ENCODE results near the gene MUS81.

Gene MUS81

DNA sequence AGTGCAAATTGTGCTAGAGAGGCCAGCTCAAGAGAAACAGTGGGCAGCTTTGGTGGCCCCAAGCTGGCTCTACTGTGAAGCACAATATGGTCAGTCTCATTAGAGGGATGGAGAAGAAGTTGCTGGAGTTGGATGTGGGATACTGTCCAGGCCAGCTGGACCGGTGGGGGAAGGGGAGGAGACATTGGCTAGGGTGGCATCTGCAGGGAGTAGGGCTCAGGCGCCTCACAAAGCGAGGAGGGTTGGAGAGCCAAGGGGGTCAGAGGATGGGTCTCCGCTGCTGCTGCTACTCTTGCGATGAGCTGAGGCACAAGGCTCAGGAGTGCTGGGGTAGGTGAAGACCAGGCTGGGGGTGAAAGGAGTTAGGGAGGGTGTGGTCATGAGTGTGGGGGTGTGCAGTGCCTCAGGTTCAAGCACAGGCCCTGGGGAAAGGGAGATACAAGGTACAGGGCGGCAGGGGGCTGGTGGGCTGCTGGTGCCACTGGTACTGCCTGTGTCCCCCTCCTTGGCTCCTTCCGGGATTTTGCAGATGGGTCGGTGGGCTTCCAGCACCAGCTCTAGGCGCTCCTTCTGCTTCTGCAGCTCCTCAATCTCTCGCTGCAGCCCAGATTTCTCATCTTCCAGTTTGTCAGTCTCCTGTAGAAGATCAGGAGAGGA lies 32.6 kb downstream of the MUS81 start:
- peak in 1 of 14 donors; percentile 47 for DNase-seq

DNA sequence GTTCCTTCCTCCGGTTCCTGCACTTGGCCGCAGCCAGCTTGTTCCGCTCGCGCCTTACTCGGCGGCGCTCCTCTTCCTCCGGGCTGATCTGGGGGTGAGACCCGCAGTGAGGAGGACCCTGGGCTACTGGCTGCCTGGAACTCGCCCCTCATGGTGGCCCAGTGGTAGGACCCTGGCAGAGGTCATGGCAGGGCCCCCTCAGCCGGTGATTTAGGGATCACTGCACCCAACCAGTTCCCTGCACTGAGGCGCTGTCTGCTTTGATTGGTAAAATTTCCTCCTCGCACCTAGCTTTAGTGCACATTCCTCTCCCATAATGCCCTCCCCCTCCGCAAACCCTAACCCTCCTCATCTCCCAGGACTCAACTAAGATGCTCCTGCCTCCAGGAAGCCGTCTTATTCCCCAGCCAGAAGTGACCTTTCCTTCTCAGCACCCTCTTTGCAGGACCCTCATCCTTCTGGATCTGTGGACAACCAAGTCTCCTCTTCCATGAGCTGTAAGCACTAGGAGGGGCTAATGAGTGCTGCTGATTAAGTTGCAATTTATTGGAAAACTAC lies 33.9 kb downstream of the MUS81 start:
- peak in 1 of 14 donors; percentile 14 for DNase-seq

DNA sequence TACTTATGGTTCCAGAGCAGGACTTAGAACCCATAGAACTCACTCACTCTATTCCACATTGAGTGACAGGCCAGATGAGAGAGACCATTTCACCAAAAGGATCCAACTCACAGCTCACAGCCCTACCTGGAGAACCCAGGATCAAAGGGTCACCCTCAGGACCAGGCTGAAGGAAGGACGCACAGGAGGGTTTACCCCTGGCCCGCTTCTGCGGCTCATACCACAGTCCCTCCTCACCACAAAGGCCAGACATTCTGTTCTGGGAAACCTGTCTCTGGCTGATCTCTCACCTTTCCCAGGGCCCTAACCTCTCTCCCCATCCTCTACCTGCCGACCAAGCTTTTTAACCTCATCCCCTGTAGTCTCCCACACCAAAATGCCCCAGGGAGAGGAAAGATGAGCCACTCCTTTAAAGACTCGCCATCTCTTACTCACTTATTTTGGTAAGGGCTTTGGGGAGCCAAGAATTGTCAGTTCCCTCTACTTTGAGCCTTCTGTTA lies 35.3 kb downstream of the MUS81 start:
- DNase-seq = no peak

DNA sequence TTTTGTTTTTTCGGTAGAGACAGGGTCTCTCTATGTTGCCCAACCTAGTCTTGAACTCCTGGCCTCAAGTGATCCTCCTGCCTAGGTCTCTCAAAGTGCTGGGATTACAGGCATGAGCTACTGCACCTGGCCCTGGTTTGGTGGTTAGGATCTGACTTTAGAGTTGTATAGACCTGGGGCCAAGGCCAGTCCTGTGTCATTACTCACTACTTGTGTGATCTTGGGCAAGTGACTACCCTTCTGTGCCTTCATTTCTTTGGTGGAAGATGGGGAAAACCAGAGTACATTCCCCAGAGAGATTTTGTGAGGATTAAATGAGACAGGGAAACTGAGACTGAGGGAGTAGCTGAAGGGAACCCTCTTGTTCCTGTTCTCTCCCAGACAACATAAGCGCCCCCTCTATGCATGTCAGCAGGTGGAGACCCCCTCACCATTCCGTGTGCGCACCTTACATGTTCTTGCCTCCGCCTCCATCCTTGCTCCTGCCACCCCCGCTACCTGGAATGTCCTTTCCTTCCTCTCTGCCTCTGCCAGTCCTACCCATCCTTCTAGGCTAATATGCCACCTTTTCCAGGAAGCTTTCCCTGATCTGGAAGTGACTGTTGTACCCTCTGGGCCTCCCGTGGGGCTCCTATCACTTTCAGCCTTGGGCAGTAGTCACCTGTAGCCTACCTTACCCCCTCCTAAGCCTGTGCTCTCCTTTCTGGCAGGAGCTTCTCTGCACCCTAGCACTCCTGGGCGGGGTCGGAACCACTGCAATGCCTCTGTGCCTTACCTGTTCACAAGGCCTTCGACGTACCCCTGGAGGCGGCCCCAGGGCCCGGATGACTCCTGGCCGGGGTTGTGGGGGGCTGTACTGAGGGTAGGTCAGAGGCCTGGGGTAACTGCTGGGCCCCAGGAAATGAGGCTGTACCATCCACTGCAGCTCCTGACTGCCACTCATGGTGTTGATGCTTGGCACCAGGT lies 36.1 kb downstream of the MUS81 start:
- DNase-seq = no peak

DNA sequence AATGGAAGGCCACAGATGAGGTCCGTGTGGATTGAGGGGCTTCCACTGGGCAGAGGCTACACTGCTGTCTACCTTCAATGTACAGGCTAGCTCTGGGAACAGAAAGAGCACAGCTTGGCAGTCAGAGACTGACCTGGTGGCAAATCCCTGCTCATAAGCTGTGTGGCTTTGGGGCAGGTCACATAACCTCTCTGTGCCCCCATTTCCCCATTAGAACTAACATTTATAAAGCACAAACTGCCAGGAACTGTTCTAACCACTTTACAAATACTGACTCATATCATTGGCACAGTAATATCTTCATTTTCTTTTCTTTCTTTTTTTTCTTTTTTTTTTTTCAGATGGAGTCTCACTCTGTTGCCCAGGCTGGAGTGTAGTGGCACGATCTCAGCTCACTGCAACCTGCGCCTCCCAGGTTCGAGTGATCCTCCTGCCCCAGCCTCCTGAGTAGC lies 36.8 kb downstream of the MUS81 start:
- DNase-seq = no peak

DNA sequence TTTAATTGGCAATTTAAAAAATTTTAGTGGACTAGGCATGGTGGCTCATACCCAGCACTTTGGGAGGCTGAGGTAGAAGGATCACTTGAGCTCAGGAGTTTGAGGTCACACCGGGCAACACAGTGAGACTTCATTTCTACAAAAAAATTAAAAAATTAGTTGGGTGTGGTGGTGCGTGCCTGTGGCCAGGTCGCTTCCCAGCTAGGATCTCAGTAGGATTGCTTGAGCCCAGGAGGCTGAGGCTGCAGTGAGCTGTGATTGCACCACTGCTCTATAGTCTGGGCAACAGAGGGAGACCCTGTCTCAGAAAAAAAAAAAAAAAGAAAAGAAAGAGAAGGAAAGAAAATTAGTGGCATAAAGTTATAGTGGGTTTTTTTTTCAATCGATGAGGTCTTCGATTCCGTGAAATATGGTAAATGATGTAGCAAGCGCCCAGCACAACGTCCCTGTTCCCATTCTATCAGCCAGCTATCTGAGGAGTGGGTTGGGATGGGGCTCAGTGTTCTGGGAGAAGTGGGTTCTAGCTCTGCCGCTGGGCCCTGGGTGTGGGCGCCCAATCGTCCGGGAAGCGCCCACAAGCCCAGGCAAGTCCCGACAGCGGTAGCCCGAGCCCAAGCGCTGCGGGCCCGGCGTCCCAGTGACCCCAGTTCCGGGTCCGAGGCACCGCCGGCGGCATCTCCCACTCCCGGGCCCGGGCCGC lies 38.6 kb downstream of the MUS81 start:
- DNase-seq = no peak

DNA sequence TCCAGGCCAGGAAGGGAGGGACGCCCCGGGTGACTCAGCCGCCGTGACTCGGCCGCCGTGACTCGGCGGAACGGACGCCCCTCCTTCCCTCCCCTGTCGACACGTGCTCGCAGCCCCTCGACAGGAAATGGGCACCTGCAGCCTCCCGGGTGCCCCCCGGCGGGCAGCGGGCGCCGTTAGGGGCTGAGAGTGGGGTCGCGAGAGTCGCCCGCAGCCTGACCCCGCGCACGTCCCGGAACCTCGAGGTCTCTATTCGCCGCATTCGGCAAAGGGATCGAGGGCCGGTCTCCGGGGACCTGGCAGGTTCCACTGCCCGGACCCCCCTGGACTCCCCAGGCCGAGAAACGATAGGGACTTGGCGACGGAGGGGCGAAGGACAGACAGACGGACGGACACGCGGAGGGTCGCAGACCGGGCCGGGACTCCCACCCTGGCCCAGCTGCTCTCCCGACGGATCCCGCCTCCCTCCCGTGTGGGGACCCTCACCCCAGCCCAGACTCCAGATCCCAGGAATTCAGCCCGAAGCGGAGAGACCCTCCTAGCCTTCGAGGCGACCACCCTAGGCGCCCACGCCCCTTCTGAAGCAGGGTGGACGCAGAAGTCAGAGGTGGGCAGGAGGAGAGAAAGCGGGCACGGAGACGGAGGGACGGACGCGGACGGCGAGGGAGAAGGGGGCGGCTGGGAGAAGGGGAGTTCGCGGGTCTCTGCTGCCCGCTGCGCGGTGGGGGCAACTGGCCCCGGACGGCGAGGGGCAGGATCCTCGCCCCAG lies 39.3 kb downstream of the MUS81 start:
- peak in 1 of 14 donors; percentile 55 for DNase-seq

DNA sequence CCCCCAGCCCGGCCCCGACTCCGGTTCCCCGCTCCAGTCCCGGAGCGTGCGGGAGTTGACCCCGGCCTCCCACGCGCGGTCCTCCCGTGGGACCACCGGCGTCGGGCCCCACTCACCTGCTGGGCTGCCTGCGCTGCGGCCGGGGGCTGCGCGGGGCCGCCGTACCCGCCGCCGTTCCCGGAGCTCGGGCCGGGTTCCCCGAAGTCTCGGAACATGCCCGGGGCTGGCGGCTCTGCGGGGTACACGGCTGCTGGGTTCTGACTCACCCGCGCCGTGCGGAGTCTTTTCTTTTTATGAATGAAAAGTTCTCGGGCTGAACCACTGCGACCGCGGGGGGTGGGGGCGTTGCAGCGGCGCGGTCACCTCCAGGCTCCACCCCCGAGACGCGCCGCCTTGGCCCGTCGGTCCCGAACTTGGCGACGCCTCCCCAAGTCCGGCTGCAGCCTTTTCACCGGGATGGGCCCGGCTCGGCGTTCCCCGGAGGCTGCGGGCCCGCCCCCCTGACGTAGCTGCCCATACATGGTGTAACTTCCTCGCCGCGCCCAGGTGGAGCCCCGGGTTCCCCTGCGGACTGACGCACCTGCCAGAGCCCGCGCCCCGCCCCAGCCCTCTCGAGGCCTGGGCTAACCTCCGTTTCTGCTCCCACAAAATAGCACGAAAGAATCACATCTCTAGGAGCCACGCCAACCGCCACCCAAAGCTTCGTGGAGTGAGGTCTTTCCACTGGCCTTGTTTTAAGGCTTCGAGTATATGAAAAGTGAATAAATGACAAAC lies 40.1 kb downstream of the MUS81 start, which contains the start of gene FOSL1:
Gene FOSL1 (minus strand): TSS at position 264 of the 774 bp plus-strand sequence. CDS start 49 bp downstream, at position 215.
- peak in 8 of 14 donors; percentile 27 to 78 (median 45) for DNase-seq

DNA sequence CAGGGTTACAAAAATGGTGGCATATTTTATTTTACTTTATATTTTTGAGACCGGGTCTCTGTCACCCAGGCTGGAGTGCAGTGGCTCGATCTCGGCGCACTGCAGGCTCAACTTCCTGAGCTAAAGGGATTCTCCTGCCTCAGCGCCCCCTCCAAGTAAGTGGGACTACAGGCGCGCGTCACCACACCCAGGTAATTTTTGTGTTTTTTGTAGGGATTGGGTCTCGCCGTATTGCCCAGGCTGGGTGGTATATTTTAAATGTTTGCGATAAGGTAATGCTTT lies 40.6 kb downstream of the MUS81 start:
- no peak for DNase-seq

DNA sequence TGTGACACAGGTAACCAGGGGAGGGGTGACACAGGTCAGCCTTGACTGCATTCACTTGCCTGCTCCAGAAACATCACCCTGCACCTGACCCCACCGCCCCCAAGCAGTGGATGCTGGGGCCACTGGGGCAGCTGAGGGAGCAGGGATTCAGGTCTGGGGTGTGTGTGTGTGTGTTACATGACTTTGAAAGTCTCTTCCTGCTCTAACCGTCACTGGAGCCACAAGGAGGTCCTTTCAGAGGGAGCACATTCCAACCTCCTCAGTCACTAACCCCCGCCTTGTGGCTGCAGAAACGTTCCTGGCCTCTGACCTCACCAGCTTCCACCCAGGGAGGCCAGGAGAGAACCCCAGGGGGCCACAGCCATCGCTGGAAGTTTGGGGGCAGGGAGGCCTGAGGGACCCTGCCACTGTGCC lies 42.8 kb downstream of the MUS81 start:
- DNase-seq = no peak

DNA sequence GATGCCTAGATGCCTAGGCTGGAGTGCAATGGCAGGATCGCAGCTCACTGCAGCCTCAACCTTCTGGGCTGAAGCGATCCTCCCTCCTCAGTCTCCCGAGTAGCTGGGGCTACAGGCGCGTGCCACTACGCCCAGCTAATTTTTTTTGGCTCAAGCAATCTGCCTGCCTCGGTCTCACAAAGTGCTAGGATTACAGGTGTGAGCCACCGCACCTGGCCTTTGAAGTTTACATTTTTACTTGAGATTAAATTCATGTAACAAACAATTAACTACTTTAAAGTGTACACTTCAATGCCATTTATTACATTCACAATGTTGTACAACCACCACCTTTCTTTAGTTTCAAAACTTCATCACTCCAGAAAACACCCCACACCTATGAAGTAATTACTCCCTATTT lies 43.5 kb downstream of the MUS81 start:
- no peak for DNase-seq

DNA sequence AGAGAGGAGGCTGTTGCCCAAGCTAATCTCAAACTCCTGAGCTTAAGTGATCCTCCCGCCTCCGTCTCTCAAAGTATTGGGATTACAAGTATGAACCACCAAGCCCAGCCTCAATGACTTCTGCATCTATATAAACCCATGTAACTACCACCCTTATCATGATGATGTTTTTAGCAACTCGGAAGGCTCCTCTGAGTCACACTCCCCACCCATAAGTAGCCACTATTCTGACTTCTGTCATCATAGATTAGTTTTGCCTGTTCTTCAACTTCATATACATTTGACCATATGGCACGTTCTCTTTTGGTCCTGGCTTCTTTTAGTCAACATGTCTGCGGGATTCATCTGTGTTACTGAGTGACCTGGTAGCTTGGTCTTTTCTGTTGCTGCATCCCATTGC lies 46.4 kb downstream of the MUS81 start:
- no peak for DNase-seq

DNA sequence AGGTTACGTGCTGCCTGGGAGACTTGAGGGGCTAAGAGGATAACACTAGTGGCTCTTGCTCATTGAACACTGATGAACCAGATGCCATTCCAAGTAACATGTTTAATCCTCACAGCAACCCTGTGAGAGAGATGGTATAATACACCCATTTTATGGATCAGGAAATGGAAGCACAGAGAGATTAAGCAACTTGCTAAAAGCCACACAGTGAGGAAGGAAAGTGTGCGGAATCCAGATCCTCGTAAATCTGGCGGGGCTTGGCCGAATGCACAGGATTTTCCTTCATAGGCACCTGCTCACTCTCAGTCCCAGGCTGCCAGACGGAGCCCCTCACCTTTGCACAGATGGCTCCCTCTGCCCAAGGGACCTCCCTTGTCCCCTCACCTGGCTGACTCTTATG lies 47.6 kb downstream of the MUS81 start:
- no peak for DNase-seq

DNA sequence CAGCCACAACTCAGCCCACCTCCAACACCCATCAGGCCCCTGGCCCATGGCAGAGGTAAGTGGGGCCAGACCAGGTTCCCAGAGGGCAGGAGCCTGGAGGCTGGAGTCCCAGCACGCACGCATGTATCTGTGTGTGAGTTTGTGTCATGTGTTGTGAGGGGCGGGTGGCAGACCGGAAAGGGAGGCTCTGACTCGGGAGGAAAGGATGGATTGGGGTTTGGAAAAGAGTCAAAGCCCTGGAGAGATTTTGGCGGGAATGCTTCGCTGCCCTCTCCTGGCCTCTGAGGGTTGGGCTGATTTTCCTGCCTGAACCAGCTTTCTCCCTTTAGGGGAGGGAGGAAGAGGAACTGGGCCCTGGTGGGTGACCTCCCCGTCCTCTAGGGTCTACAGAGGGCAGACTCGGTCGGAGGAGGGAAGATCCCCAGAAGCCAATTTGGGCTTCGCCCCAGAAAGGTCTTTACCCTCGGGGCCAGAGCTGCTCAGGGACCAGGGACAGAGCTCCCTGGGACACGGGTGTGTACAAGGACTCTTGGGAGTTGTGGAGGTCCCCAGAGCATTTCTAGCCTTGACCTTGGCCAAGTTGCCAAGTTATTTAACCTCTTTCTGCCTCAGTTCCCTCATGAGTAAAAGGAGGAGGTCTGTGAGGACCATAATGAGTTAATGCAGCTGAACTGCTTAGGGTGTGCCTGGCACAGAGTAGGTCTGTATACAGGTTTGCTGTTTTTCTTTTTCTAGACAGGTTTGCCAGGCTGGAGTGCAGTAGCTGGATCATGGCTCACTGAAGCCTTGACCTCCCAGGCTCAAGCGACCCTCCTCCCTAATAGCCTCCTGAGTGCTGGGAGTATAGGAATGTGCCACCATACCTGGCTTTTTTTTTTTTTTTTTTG lies 51.7 kb downstream of the MUS81 start:
- peak in 2 of 14 donors; percentile 24 to 79 for DNase-seq

DNA sequence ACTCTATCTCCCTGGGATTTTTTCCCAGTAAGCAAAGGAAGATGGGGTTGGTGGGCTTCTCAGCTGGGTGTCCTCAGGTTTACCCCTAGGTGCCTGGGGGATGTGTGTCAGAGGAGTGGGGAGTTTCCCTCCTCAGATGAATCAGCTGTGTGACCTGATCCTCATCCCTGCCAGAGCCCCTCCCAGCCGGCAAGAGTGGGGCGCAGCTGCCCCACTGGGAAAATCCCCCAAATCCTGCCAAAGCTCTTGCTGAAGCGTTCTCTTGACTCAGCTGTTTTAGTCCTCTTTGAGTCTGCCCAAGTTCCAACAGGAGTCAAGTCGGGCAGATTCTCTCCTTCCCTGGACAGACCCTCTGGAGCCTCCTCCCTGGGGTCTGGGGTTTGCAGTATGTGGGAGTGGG lies 52.6 kb downstream of the MUS81 start:
- DNase-seq = no peak

DNA sequence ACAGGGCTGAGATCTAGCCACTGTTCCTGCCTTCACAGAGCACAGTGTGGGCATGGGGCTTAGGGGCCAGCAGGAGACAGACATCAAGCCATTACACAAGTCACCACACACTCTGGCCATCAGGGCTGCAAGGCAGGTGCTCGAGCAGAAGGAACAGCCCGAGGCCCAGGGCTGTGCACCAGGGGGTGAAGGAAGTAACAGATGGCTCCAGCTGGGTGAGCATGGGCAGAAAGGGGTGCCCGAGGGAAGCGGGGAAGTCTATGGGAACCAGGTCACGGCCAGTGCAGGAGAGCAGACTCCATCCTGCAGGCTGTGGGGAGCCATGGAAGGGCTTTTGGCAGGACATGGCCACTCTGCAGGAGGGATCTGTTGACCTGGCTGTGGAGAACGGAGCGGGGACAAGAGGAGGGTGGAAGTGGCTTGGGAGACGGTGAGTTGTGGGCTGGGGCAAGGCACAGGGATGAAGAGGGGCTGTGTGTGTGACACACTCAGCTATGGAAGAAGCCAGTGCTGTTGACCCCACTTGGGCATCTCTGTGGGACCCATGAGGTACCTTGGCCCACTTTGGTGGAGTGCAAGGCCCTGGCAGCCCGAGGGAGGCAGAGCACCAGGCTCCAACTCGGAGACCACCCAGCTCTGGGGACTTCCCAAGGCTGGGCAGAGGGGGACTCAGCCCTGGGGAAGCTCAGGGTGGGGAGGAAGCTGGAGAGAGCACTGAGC lies 55.0 kb downstream of the MUS81 start:
- DNase-seq = peak in 3 of 14 donors; percentile 30 to 92 (median 32)

DNA sequence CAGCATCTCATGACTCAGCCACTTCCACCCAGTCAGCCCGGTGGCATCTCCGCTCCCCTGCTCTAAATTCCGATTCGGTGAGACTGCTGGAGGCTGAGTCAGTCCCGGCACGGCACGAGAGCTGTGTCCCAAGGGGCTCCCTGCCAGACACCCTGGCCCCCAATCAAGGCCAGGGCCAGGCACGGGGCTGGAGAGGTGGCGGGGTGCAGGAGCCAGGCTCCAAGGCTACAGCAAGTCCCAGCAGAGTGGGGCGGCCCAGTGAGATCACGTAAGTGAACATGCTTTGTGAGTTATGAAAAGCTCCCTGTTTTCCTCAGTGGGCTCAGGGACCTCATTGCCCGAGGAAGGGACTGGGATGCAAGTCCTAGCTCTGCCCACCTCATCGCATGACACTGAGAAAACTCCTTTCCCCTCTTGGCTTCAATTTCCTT lies 55.6 kb downstream of the MUS81 start:
- peak in 6 of 14 donors; percentile 18 to 79 (median 46) for DNase-seq
